ENCODE data around the gene NFIX. TPM values are rescaled to one million over a fixed set of nuclear protein-coding genes. Genes with fewer than 3 reads are reported as not detected.

The NFIX gene
- total RNA-seq, 1 donor from 2014 or later, result 23.3 TPM

- peak; percentile 97 for DNase-seq (ENCODE audit: low read depth)
These were observed 58.7 kb downstream of the NFIX start for GRCh38 chr19:13053761-13054625.

- no peak for DNase-seq (ENCODE audit: low read depth)
These were observed 59.4 kb downstream of the NFIX start for GRCh38 chr19:13054626-13055212.

- DNase-seq (ENCODE audit: low read depth), result peak; percentile 76
These were observed 60.2 kb downstream of the NFIX start for GRCh38 chr19:13055213-13056051.

GRCh38 chr19:13056052-13056660 is 60.9 kb downstream of the NFIX start:
- no peak for DNase-seq (ENCODE audit: low read depth)

- DNase-seq (ENCODE audit: low read depth), result no peak
These were observed 61.9 kb downstream of the NFIX start for GRCh38 chr19:13057147-13057572.

GRCh38 chr19:13057744-13058143 is 62.5 kb downstream of the NFIX start:
- DNase-seq (ENCODE audit: low read depth), result no peak

GRCh38 chr19:13058951-13059660 is 63.8 kb downstream of the NFIX start:
- DNase-seq (ENCODE audit: low read depth), result no peak

- DNase-seq (ENCODE audit: low read depth), result no peak
These were observed 65.1 kb downstream of the NFIX start for GRCh38 chr19:13060233-13060963.

GRCh38 chr19:13060964-13061927 is 66.0 kb downstream of the NFIX start:
- peak; percentile 80 for DNase-seq (ENCODE audit: low read depth)

GRCh38 chr19:13062317-13062716 is 67.0 kb downstream of the NFIX start:
- DNase-seq (ENCODE audit: low read depth), result no peak

GRCh38 chr19:13063461-13064091 is 68.3 kb downstream of the NFIX start:
- DNase-seq (ENCODE audit: low read depth), result peak; percentile 89

- DNase-seq (ENCODE audit: low read depth), result no peak
These were observed 68.8 kb downstream of the NFIX start for GRCh38 chr19:13064092-13064489.

- no peak for DNase-seq (ENCODE audit: low read depth)
These were observed 71.0 kb downstream of the NFIX start for GRCh38 chr19:13066226-13066625.

- DNase-seq (ENCODE audit: low read depth), result no peak
These were observed 71.9 kb downstream of the NFIX start for GRCh38 chr19:13066933-13067807.

- DNase-seq (ENCODE audit: low read depth), result no peak
These were observed 73.0 kb downstream of the NFIX start for GRCh38 chr19:13068085-13068846.

Data from myocyte (in vitro differentiated cells).